ENCODE results near the gene CBLN3. TPM values are rescaled to one million over a fixed set of nuclear protein-coding genes. Genes with fewer than 3 reads are reported as not detected.

The CBLN3 gene
- total RNA-seq, 1 donor from 2014 or later = 61.1 TPM

- intact Hi-C loops (cut with micrococcal nuclease) = no loop called here
These were observed 13.8 kb downstream of the CBLN3 start for GRCh38 chr14:24415421-24416253.

GRCh38 chr14:24414732-24415420, 14.6 kb downstream of the CBLN3 start:
- TF ChIP-seq CTCF (IDR thresholded peaks at IDR 0.05) = no peak
- CTCF ChIA-PET = no interaction called here
- Mint-ChIP-seq H3K4me3 (no peak overlapping the region), H3K36me3 (ENCODE audit: low read depth) (no peaks in the 10 kb centered on the region), H3K4me1 (no peaks in the 10 kb centered on the region), H3K27me3 (peaks cover 30% of the 10 kb centered on the region), H3K27ac (no peak overlapping the region), H3K9me3 (no peaks in the 10 kb centered on the region)
- POLR2A ChIA-PET = interaction anchor here (0.8 kb wide), 1 partner anchor 8 kb away, joined by 3 read pairs; no protein-coding TSS in a partner anchor
- ATAC-seq (ENCODE audit: low read depth) (no peak), DNase-seq (no peak)
- intact Hi-C loops (cut with micrococcal nuclease) = no loop called here

More at GRCh38 chr14:24415421-24416253, 13.8 kb downstream of the CBLN3 start:
- no peaks in the 10 kb centered on the region for H3K36me3 Mint-ChIP-seq (ENCODE audit: low read depth)
- CTCF ChIA-PET = no interaction called here
- no peak for ATAC-seq (ENCODE audit: low read depth)
- H3K4me3 Mint-ChIP-seq = no peak overlapping the region
- POLR2A ChIA-PET = interaction anchor here (0.8 kb wide), 1 partner anchor 9 kb away, joined by 3 read pairs; no protein-coding TSS in a partner anchor
- DNase-seq = no peak
- no peaks in the 10 kb centered on the region for H3K9me3 Mint-ChIP-seq
- H3K4me1 Mint-ChIP-seq = no peaks in the 10 kb centered on the region
- peaks cover 30% of the 10 kb centered on the region for H3K27me3 Mint-ChIP-seq
- H3K27ac Mint-ChIP-seq = no peak overlapping the region
- no peak for TF ChIP-seq CTCF (IDR thresholded peaks at IDR 0.05)

- TF ChIP-seq CTCF (IDR thresholded peaks at IDR 0.05) = no peak
- Mint-ChIP-seq H3K4me3 (no peak overlapping the region), H3K27me3 (peaks cover 28% of the 10 kb centered on the region), H3K9me3 (no peaks in the 10 kb centered on the region), H3K4me1 (no peaks in the 10 kb centered on the region), H3K27ac (no peak overlapping the region), H3K36me3 (ENCODE audit: low read depth) (no peaks in the 10 kb centered on the region)
- DNase-seq = no peak
- intact Hi-C loops (cut with micrococcal nuclease) = no loop called here
- ChIA-PET CTCF (interaction anchor here (2.2 to 3.7 kb wide), 2 partner anchors 18 to 48 kb away, joined by 6 to 26 read pairs; no protein-coding TSS in a partner anchor), POLR2A (interaction anchor here (1.0 kb wide), 1 partner anchor 49 kb away, joined by 3 read pairs; no protein-coding TSS in a partner anchor)
- ATAC-seq (ENCODE audit: low read depth) = no peak
These were observed 15.4 kb downstream of the CBLN3 start for GRCh38 chr14:24414077-24414476.

GRCh38 chr14:24411443-24412389, 17.8 kb downstream of the CBLN3 start:
- intact Hi-C loops (cut with micrococcal nuclease) = loop anchor here (1.0 kb wide), 3 partner anchors 20 to 78 kb away; no protein-coding TSS in a partner anchor
- Mint-ChIP-seq H3K27me3 (peaks cover 14% of the 10 kb centered on the region), H3K27ac (no peak overlapping the region), H3K4me1 (no peaks in the 10 kb centered on the region), H3K36me3 (ENCODE audit: low read depth) (no peaks in the 10 kb centered on the region), H3K9me3 (no peaks in the 10 kb centered on the region), H3K4me3 (no peak overlapping the region)
- no peak for DNase-seq
- no peak for TF ChIP-seq CTCF (IDR thresholded peaks at IDR 0.05)
- ChIA-PET POLR2A (no interaction called here), CTCF (interaction anchor here (1.0 to 3.7 kb wide), 5 partner anchors 20 to 80 kb away, joined by 4 to 26 read pairs (median 6); no protein-coding TSS in a partner anchor)
- peak; percentile 81 for ATAC-seq (ENCODE audit: low read depth)
